ENCODE data around the gene XRCC4.

- TF ChIP-seq CTCF (conservative IDR thresholded peaks at IDR 0.05), result no peak
- no peak for TF ChIP-seq ZFX (IDR thresholded peaks at IDR 0.05)
These were observed 41.8 kb upstream of the XRCC4 start for GRCh38 chr5:83035373-83036100.
